OCI-LY7 (cell line): ENCODE measurements around the gene HIPK3. TPM values are rescaled to one million over a fixed set of nuclear protein-coding genes. Genes with fewer than 3 reads are reported as not detected.

Experiments
- BruUV-seq: library from RNA; stranded (reverse); fragments of 400-500 nt; replicated peaks from 2 replicates; lab custom pipeline; 2021; lab: Mats Ljungman, UMichigan
- CTCF ChIA-PET: fragments of 300-600 bp; sonication (Branson Sonifier 250); formaldehyde crosslinking; loops from one replicate; lab custom pipeline; 2022; ENCODE audit warnings: antibody characterized with exemption; ENCODE audit not compliant: unreplicated experiment; lab: Charles Lee
- POLR2A ChIA-PET: fragments of 300-600 bp; sonication (Branson Sonifier 250); formaldehyde crosslinking; loops from one replicate; lab custom pipeline; 2022; ENCODE audit warnings: antibody characterized with exemption; lab: Charles Lee
- DNase-seq: peaks from one replicate; pipeline ENCODE4 v3.0.0-alpha.2; 2015; ENCODE audit warnings: low spot score
- H2AFZ ChIP-seq: fragments of 200-600 bp; sonication (generic), shearing (Covaris generic); 2 replicates; pipeline ENCODE4 v1.6.1; 2014; ENCODE audit warnings: mild to moderate bottlenecking, antibody characterized with exemption, low read length, moderate library complexity
- H3K27ac ChIP-seq: fragments of 200-600 bp; sonication (generic); 2 replicates; pipeline ENCODE4 v1.5.1; 2014; ENCODE audit warnings: mixed run types, low read depth, mild to moderate bottlenecking, moderate library complexity, low read length, inconsistent platforms; ENCODE audit not compliant: poor library complexity, severe bottlenecking
- H3K36me3 ChIP-seq: fragments of 200-600 bp; sonication (generic); 2 replicates; pipeline ENCODE4 v1.6.1; 2014; ENCODE audit warnings: mild to moderate bottlenecking, antibody characterized with exemption, low read length, moderate library complexity, mixed read lengths; ENCODE audit not compliant: insufficient read depth
- H3K4me1 ChIP-seq: fragments of 200-600 bp; sonication (generic); 2 replicates; pipeline ENCODE4 v1.5.1; 2014; ENCODE audit warnings: mild to moderate bottlenecking, low read length; ENCODE audit not compliant: insufficient read depth, poor library complexity, severe bottlenecking
- H3K4me2 ChIP-seq: fragments of 200-600 bp; sonication (generic); 2 replicates; pipeline ENCODE4 v1.6.1; 2014; ENCODE audit warnings: mild to moderate bottlenecking, low read length
- H3K4me3 ChIP-seq: fragments of 200-600 bp; sonication (generic); 2 replicates; pipeline ENCODE4 v1.5.1; 2014; ENCODE audit warnings: mild to moderate bottlenecking, low read depth, low read length; ENCODE audit not compliant: poor library complexity, severe bottlenecking
- H3K79me2 ChIP-seq: fragments of 200-600 bp; sonication (generic); 2 replicates; pipeline ENCODE4 v1.6.1; 2016; ENCODE audit warnings: low read depth, mild to moderate bottlenecking, low read length, moderate library complexity, mixed read lengths; ENCODE audit not compliant: insufficient read depth
- H3K9me2 ChIP-seq: fragments of 200-600 bp; sonication (generic); 2 replicates; pipeline ENCODE4 v1.6.1; 2016; ENCODE audit warnings: mild to moderate bottlenecking, low read length, mixed read lengths; ENCODE audit not compliant: insufficient read depth
- H3K9me3 ChIP-seq: fragments of 200-600 bp; sonication (generic); 2 replicates; pipeline ENCODE4 v1.6.1; 2014; ENCODE audit warnings: mild to moderate bottlenecking, mixed run types, low read length, mixed read lengths
- H4K20me1 ChIP-seq: fragments of 200-600 bp; sonication (generic); 2 replicates; pipeline ENCODE4 v1.6.1; 2014; ENCODE audit warnings: mild to moderate bottlenecking, antibody characterized with exemption, low read length, moderate library complexity, mixed read lengths; ENCODE audit not compliant: insufficient read depth
- EZH2phosphoT487 ChIP-seq: fragments of 200-600 bp; sonication (generic); IDR thresholded peaks from 2 replicates; pipeline ENCODE4 v1.6.1; 2018; ENCODE audit warnings: low read depth, borderline replicate concordance, mild to moderate bottlenecking, mixed run types, antibody characterized with exemption, low read length, moderate library complexity, mixed read lengths
- intact Hi-C: fragments of 100-400 bp; cut with micrococcal nuclease; formaldehyde crosslinking; loops from one replicate; pipeline ENCODE4 v1.10.0; 2022; ENCODE audit not compliant: unreplicated experiment
- total RNA-seq, 2 experiments: library from RNA; depleted of rRNA in 1 of 2; stranded (reverse); fragments of >200 nt in 1 of 2; shearing (Covaris generic) in 1 of 2; gene quantifications; 2 replicates each; pipeline ENCODE4 v1.2.3, GENCODE V29; 2014 to 2022
- TF ChIP-seq, protein P1 (sequence below): fragments of 200-600 bp; sonication (generic); conservative IDR thresholded peaks from 2 replicates; pipeline ENCODE4 v1.5.1; 2014; ENCODE audit warnings: mild to moderate bottlenecking, antibody characterized with exemption, low read length, moderate library complexity, mixed read lengths

The HIPK3 gene
- total RNA-seq, 2 experiments from 2014 or later: 19.0 to 28.4 TPM

- Histone ChIP-seq H3K4me2 (no peak overlapping the region), H2AFZ (no peak overlapping the region), H3K27ac (no peak overlapping the region), H3K9me3 (no peaks in the 10 kb centered on the region), H3K4me1 (no peaks in the 10 kb centered on the region), H3K36me3 (no peaks in the 10 kb centered on the region), H3K9me2 (no peaks in the 10 kb centered on the region), H3K79me2 (no peaks in the 10 kb centered on the region), H3K4me3 (no peak overlapping the region), H4K20me1 (no peaks in the 10 kb centered on the region)
- TF ChIP-seq EZH2phosphoT487: no peak
- TF ChIP-seq, protein P1, sequence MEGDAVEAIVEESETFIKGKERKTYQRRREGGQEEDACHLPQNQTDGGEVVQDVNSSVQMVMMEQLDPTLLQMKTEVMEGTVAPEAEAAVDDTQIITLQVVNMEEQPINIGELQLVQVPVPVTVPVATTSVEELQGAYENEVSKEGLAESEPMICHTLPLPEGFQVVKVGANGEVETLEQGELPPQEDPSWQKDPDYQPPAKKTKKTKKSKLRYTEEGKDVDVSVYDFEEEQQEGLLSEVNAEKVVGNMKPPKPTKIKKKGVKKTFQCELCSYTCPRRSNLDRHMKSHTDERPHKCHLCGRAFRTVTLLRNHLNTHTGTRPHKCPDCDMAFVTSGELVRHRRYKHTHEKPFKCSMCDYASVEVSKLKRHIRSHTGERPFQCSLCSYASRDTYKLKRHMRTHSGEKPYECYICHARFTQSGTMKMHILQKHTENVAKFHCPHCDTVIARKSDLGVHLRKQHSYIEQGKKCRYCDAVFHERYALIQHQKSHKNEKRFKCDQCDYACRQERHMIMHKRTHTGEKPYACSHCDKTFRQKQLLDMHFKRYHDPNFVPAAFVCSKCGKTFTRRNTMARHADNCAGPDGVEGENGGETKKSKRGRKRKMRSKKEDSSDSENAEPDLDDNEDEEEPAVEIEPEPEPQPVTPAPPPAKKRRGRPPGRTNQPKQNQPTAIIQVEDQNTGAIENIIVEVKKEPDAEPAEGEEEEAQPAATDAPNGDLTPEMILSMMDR: no peak
- BruUV-seq: no TSS peak
- ChIA-PET CTCF (no interaction called here), POLR2A (interaction anchor here (0.6 to 0.8 kb wide), 3 partner anchors 26 to 217 kb away, joined by 3 to 5 read pairs (median 3); no protein-coding TSS in a partner anchor)
- intact Hi-C loops: loop anchor here (5.0 kb wide), 1 partner anchor 66 kb away; no protein-coding TSS in a partner anchor
- DNase-seq: no peak
These were observed 8.7 kb upstream of the HIPK3 start for GRCh38 chr11:33248416-33248971.

DNA sequence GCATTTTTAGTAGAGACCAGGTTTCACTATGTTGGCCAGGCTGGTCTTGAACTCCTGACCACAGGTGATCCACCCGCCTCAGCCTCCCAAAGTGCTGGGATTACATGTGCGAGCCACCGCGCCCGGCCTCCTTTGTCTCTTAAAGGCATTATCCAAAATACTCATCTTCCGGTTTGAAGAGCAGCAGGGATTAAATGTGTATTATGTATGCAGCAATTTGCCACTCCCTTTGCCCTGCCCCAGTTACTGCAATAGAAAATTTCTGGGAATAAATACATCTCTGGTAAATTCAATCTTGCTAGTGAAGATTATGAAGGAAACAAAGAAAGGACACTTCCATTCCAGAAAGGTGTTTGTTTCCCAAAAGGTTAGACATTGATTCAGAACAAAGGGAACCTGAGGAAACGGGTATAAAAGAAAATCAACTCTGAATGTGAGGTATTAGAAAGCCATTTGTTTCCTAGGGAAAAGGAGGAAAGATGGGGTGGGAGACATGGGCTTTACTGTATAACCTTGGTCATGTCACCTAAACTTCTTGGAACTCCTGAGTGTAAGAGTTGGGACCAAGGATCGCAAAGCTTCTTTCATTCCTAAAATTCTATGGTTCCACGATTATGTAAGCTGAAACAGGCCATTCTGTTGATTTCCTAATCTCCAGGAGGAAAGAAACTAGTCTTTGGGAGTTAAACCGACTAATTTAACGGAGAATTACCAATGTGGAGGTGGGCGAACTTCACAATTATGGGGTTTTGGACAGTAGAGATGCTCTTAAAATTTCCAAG is 959 bp upstream of the HIPK3 start:
- Histone ChIP-seq H3K27ac (peak overlapping the region; percentile 85), H3K4me3 (peak overlapping the region; percentile 83), H3K36me3 (no peaks in the 10 kb centered on the region), H2AFZ (peak overlapping the region; percentile 89), H3K79me2 (peaks cover 28% of the 10 kb centered on the region), H3K9me2 (no peaks in the 10 kb centered on the region), H3K4me1 (peaks cover 24% of the 10 kb centered on the region), H4K20me1 (peaks cover 17% of the 10 kb centered on the region; the same call in 1 of the 2 replicates), H3K9me3 (no peaks in the 10 kb centered on the region; the same call in 1 of the 2 replicates), H3K4me2 (peak overlapping the region; percentile 82)
- BruUV-seq: no TSS peak
- ChIA-PET POLR2A (interaction anchor here (0.6 to 1.0 kb wide), 2 partner anchors 15 to 24 kb away, joined by 3 to 4 read pairs; no protein-coding TSS in a partner anchor), CTCF (interaction anchor here (0.6 kb wide), 1 partner anchor 484 kb away, joined by 3 read pairs; no protein-coding TSS in a partner anchor)
- no peak for TF ChIP-seq EZH2phosphoT487
- TF ChIP-seq, protein P1: no peak
- no peak for DNase-seq
- intact Hi-C loops: loop anchor here (5.0 kb wide), 3 partner anchors 71 to 481 kb away; partner anchors contain the start of gene CD59
